ENCODE results near the gene ZNF32. TPM values are rescaled to one million over a fixed set of nuclear protein-coding genes. Genes with fewer than 3 reads are reported as not detected.
A peak's percentile ranks its signal among the peaks of the same experiment; 100 is the strongest.

Gene ZNF32
- total RNA-seq (2021), result 13.3 and 14.6 TPM in 2 replicates
- long read RNA-seq, transcript ZNF32-201 (3 exons, 1,137 nt), result major isoform, 22 of 49 reads
- long read RNA-seq, transcript ZNF32-202 (3 exons, 1,201 nt), result minor isoform, 13 of 49 reads
- long read RNA-seq, partial matches to known transcripts, result 1 of 49 reads
- long read RNA-seq, other reads (novel, unspliced or antisense), result 13 of 49 reads

GRCh38 chr10:43648398-43649184 is at the start of gene ZNF32:
ZNF32 (minus strand) TSS chr10:43648881; CDS start chr10:43646133, 2,748 bp downstream.
- H3K4me1 ChIP-seq (ENCODE audit: insufficient read depth, low read length), result no peaks in the 10 kb centered on the region
- no peak within 1 kb of the TSS for H3K23ac ChIP-seq (ENCODE audit: insufficient read length, low read depth, low read length)
- no peak within 1 kb of the TSS for H3K27ac Mint-ChIP-seq
- H3K23me2 ChIP-seq (ENCODE audit: insufficient read length, low read depth, low read length, poor library complexity, severe bottlenecking), result peaks cover 9% of the 10 kb centered on the region
- no peaks in the 10 kb centered on the region for H4K20me1 ChIP-seq (ENCODE audit: control insufficient read depth, insufficient read depth, insufficient read length)
- no peak for TF ChIP-seq CTCF (conservative IDR thresholded peaks at IDR 0.05)
- H3K4ac ChIP-seq (ENCODE audit: low read depth, low read length), result no peak within 1 kb of the TSS
- no peak within 1 kb of the TSS for H2BK15ac ChIP-seq (ENCODE audit: low read depth, low read length)
- H3K9me3 Mint-ChIP-seq, result peaks cover 43 to 51% of the 10 kb centered on the region in 2 experiments
- no peak within 1 kb of the TSS for H2AFZ ChIP-seq (ENCODE audit: low read length)
- no peak within 1 kb of the TSS for H4K5ac ChIP-seq (ENCODE audit: insufficient read length, low read depth, low read length)
- peak; percentile 86 for DNase-seq
- H3K27me3 ChIP-seq (ENCODE audit: insufficient read depth, low read length), result peaks cover 4% of the 10 kb centered on the region; the same call in 1 of the 2 replicates
- H2BK12ac ChIP-seq (ENCODE audit: insufficient read length, low read depth, low read length), result no peak within 1 kb of the TSS
- H3K4me3 Mint-ChIP-seq, result peak within 1 kb of the TSS; percentile 76 to 87
- no peak within 1 kb of the TSS for H4K8ac ChIP-seq (replicated peaks; ENCODE audit: insufficient read length, low read depth, low read length)
- H3K79me2 ChIP-seq (ENCODE audit: insufficient read depth, low read length), result no peaks in the 10 kb centered on the region
- H3K18ac ChIP-seq (ENCODE audit: insufficient read length, low read depth, low read length), result peak within 1 kb of the TSS; percentile 64
- peaks cover 40 to 44% (median 40%) of the 10 kb centered on the region in 3 experiments for H3K36me3 Mint-ChIP-seq (ENCODE audit: insufficient read depth in 1 of 3, low read depth in 3 of 3)
- H3K4me1 Mint-ChIP-seq, result peaks cover 16 to 17% of the 10 kb centered on the region in 2 experiments
- H3K79me1 ChIP-seq (ENCODE audit: insufficient read depth, low read depth, low read length, poor library complexity, severe bottlenecking), result no peaks in the 10 kb centered on the region
- H3K56ac ChIP-seq (ENCODE audit: insufficient read length, low read depth, low read length), result no peak within 1 kb of the TSS
- no CpG with 5 or more reads among the region's 90 CpGs for WGBS (ENCODE audit: extremely low coverage, insufficient read length, low lambda C conversion rate)
- no peak within 1 kb of the TSS for H2AK5ac ChIP-seq (ENCODE audit: insufficient read length, low read length)
- no peak within 1 kb of the TSS for H2BK120ac ChIP-seq (ENCODE audit: low read depth, low read length, poor library complexity, severe bottlenecking)
- H2BK5ac ChIP-seq (ENCODE audit: insufficient read length, low read length), result no peak within 1 kb of the TSS
- no peak within 1 kb of the TSS for H2BK20ac ChIP-seq (ENCODE audit: low read depth, low read length, poor library complexity, severe bottlenecking)
- H3K9me3 ChIP-seq (ENCODE audit: control insufficient read depth, low read depth, low read length), result peaks cover 26% of the 10 kb centered on the region
- H3T11ph ChIP-seq (ENCODE audit: low read length), result no peak within 1 kb of the TSS
- H4K91ac ChIP-seq (ENCODE audit: insufficient read length, low read depth, low read length), result no peak within 1 kb of the TSS
- peak within 1 kb of the TSS; percentile 51 for H3K9ac ChIP-seq (ENCODE audit: extremely low read depth, insufficient read length, low read length)
- no peak within 1 kb of the TSS for H3K27ac ChIP-seq (ENCODE audit: insufficient read length, low read depth, low read length)
- peaks cover 43% of the 10 kb centered on the region for H3K27me3 Mint-ChIP-seq (ENCODE audit: low read depth)
- H3K14ac ChIP-seq (ENCODE audit: insufficient read depth, low read length), result peak within 1 kb of the TSS; percentile 84
- H3K4me2 ChIP-seq (ENCODE audit: insufficient read depth, insufficient read length, low read length), result peak within 1 kb of the TSS; percentile 60

All from H9 (cell line).